HEK293 (cell line): ENCODE measurements around the gene MLLT6.

Source experiments
- CTCF ChIA-PET: fragments of 350-600 bp; formaldehyde crosslinking; extraction: SDS; loops from one replicate; lab custom pipeline; 2021; ENCODE audit warnings: antibody characterized with exemption; lab: Yijun Ruan, JAX
- POLR2A ChIA-PET: fragments of 300-600 bp; formaldehyde crosslinking; extraction: SDS; loops from one replicate; lab custom pipeline; 2020; ENCODE audit warnings: antibody characterized with exemption, inconsistent platforms; lab: Yijun Ruan, JAX
- H3K27ac ChIP-seq: fragments of 200-500 bp; sonication (Bioruptor generic); 2 replicates; pipeline ENCODE4 v1.5.1; 2014; ENCODE audit warnings: low read depth, low read length, control low read depth, inconsistent platforms; ENCODE audit errors: extremely low read depth
- H3K36me3 ChIP-seq, 2 experiments: fragments of 200-500 bp in 1 of 2; sonication (Bioruptor generic) in 1 of 2; 1 replicate in 1 of 2; 2 replicates in 1 of 2; pipeline ENCODE4 v1.5.1; 2014 to 2017; ENCODE audit warnings: inconsistent platforms in 2 of 2, low read length in 2 of 2; ENCODE audit not compliant: control insufficient read depth in 2 of 2, insufficient read depth in 1 of 2
- H3K4me1 ChIP-seq: fragments of 200-500 bp; sonication (Bioruptor generic); 2 replicates; pipeline ENCODE4 v1.5.1; 2014; ENCODE audit warnings: mild to moderate bottlenecking, low read length, inconsistent platforms; ENCODE audit not compliant: control insufficient read depth, insufficient read depth
- H3K4me3 ChIP-seq: 2 replicates; pipeline ENCODE4 v1.5.1; 2011; ENCODE audit warnings: low read depth, mild to moderate bottlenecking, control low read depth, low read length, moderate library complexity
- H3K9me3 ChIP-seq: fragments of 200-500 bp; sonication (Bioruptor generic); 2 replicates; pipeline ENCODE4 v1.5.1; 2014; ENCODE audit warnings: low read depth, low read length, inconsistent platforms; ENCODE audit not compliant: control insufficient read depth, insufficient read depth
- BCL11A ChIP-seq: fragments of 450-650 bp; formaldehyde crosslinking; IDR thresholded peaks from 2 replicates; pipeline ENCODE4 v1.5.1; 2016; ENCODE audit warnings: low read depth, missing biosample characterization, missing genetic modification characterization
- EGR2 ChIP-seq: fragments of 450-650 bp; formaldehyde crosslinking; IDR thresholded peaks from 2 replicates; pipeline ENCODE4 v1.5.1; 2016; ENCODE audit warnings: low read depth, missing biosample characterization, missing genetic modification characterization
- HIC1 ChIP-seq: fragments of 450-650 bp; formaldehyde crosslinking; IDR thresholded peaks from 2 replicates; pipeline ENCODE4 v1.5.1; 2016; ENCODE audit warnings: missing biosample characterization, missing genetic modification characterization
- IKZF3 ChIP-seq: fragments of 450-650 bp; IDR thresholded peaks from 2 replicates; pipeline ENCODE4 v1.5.0; 2018; ENCODE audit warnings: missing biosample characterization, mild to moderate bottlenecking, missing genetic modification characterization, moderate library complexity
- KLF10 ChIP-seq: fragments of 450-650 bp; IDR thresholded peaks from 2 replicates; pipeline ENCODE4 v1.5.1; 2018; ENCODE audit warnings: missing biosample characterization, mild to moderate bottlenecking, missing genetic modification characterization
- KLF17 ChIP-seq: fragments of 450-650 bp; formaldehyde crosslinking; IDR thresholded peaks from 2 replicates; pipeline ENCODE4 v1.5.1; 2016; ENCODE audit warnings: missing biosample characterization, missing genetic modification characterization
- KLF8 ChIP-seq: fragments of 450-650 bp; formaldehyde crosslinking; IDR thresholded peaks from 2 replicates; pipeline ENCODE4 v1.5.1; 2016; ENCODE audit warnings: missing biosample characterization, missing genetic modification characterization
- KLF9 ChIP-seq: fragments of 450-650 bp; formaldehyde crosslinking; IDR thresholded peaks from 2 replicates; pipeline ENCODE4 v1.5.1; 2016; ENCODE audit warnings: missing biosample characterization, missing genetic modification characterization, low read depth
- MZF1 ChIP-seq: fragments of 450-650 bp; formaldehyde crosslinking; IDR thresholded peaks from 2 replicates; pipeline ENCODE4 v1.5.1; 2017; ENCODE audit warnings: missing biosample characterization, missing genetic modification characterization, borderline replicate concordance
- PRDM10 ChIP-seq: fragments of 450-650 bp; formaldehyde crosslinking; IDR thresholded peaks from 2 replicates; pipeline ENCODE4 v1.5.1; 2016; ENCODE audit warnings: missing biosample characterization, missing genetic modification characterization
- PRDM4 ChIP-seq: fragments of 450-650 bp; formaldehyde crosslinking; IDR thresholded peaks from 2 replicates; pipeline ENCODE4 v1.5.1; 2017; ENCODE audit warnings: missing biosample characterization, missing genetic modification characterization
- SALL2 ChIP-seq: fragments of 450-650 bp; formaldehyde crosslinking; IDR thresholded peaks from 2 replicates; pipeline ENCODE4 v1.5.0; 2017; ENCODE audit warnings: missing biosample characterization, mild to moderate bottlenecking, missing genetic modification characterization, borderline replicate concordance
- YY1 ChIP-seq: fragments of 450-650 bp; formaldehyde crosslinking; IDR thresholded peaks from 2 replicates; pipeline ENCODE4 v1.5.1; 2018; ENCODE audit warnings: missing biosample characterization, missing genetic modification characterization
- ZBTB20 ChIP-seq: fragments of 450-650 bp; formaldehyde crosslinking; IDR thresholded peaks from 2 replicates; pipeline ENCODE4 v1.5.1; 2016; ENCODE audit warnings: missing biosample characterization, missing genetic modification characterization
- ZBTB48 ChIP-seq: fragments of 450-650 bp; formaldehyde crosslinking; IDR thresholded peaks from 2 replicates; pipeline ENCODE4 v1.5.1; 2016; ENCODE audit warnings: missing biosample characterization, missing genetic modification characterization
- ZBTB6 ChIP-seq: fragments of 450-650 bp; formaldehyde crosslinking; IDR thresholded peaks from 2 replicates; pipeline ENCODE4 v1.5.1; 2017; ENCODE audit warnings: missing biosample characterization, missing genetic modification characterization
- ZBTB7A ChIP-seq: fragments of 450-650 bp; formaldehyde crosslinking; IDR thresholded peaks from 2 replicates; pipeline ENCODE4 v1.5.1; 2016; ENCODE audit warnings: low read depth, missing biosample characterization, missing genetic modification characterization
- ZEB2 ChIP-seq: fragments of 450-650 bp; formaldehyde crosslinking; IDR thresholded peaks from 2 replicates; pipeline ENCODE4 v1.5.1; 2016; ENCODE audit warnings: missing biosample characterization, missing genetic modification characterization
- ZNF169 ChIP-seq: fragments of 450-650 bp; formaldehyde crosslinking; IDR thresholded peaks from 2 replicates; pipeline ENCODE4 v1.5.1; 2016; ENCODE audit warnings: missing biosample characterization, missing genetic modification characterization
- ZNF174 ChIP-seq: fragments of 450-650 bp; formaldehyde crosslinking; IDR thresholded peaks from 2 replicates; pipeline ENCODE4 v1.5.0; 2017; ENCODE audit warnings: missing biosample characterization, mild to moderate bottlenecking, missing genetic modification characterization
- ZNF184 ChIP-seq: fragments of 450-650 bp; IDR thresholded peaks from 2 replicates; pipeline ENCODE4 v1.5.1; 2018; ENCODE audit warnings: missing biosample characterization, mild to moderate bottlenecking, missing genetic modification characterization
- ZNF24 ChIP-seq: fragments of 450-650 bp; formaldehyde crosslinking; IDR thresholded peaks from 2 replicates; pipeline ENCODE4 v1.5.1; 2016; ENCODE audit warnings: missing biosample characterization, missing genetic modification characterization
- ZNF501 ChIP-seq: fragments of 450-650 bp; formaldehyde crosslinking; IDR thresholded peaks from 2 replicates; pipeline ENCODE4 v1.5.1; 2016; ENCODE audit warnings: missing biosample characterization, missing genetic modification characterization
- ZNF621 ChIP-seq: fragments of 450-650 bp; formaldehyde crosslinking; IDR thresholded peaks from 2 replicates; pipeline ENCODE4 v1.5.1; 2017; ENCODE audit warnings: missing biosample characterization, missing genetic modification characterization
- ZNF837 ChIP-seq: fragments of 450-650 bp; formaldehyde crosslinking; IDR thresholded peaks from 2 replicates; pipeline ENCODE4 v1.5.1; 2016; ENCODE audit warnings: missing biosample characterization, missing genetic modification characterization
- ZSCAN16 ChIP-seq: fragments of 450-650 bp; formaldehyde crosslinking; IDR thresholded peaks from 2 replicates; pipeline ENCODE4 v1.5.1; 2016; ENCODE audit warnings: missing biosample characterization, missing genetic modification characterization

Gene MLLT6

GRCh38 chr17:38748149-38748891 lies 43.2 kb downstream of the MLLT6 start, which contains the start of gene PCGF2:
PCGF2 (minus strand) TSS chr17:38748336; CDS start chr17:38740402, 7,934 bp downstream.
- H3K27ac ChIP-seq: peak within 1 kb of the TSS; percentile 96
- POLR2A ChIA-PET: interaction anchor here (0.6 to 1.6 kb wide), 5 partner anchors 13 to 121 kb away, joined by 3 to 7 read pairs (median 3); partner anchors contain the start of genes CISD3 and LASP1
- no peaks in the 10 kb centered on the region; a peak in 1 of 3 replicates for H3K36me3 ChIP-seq
- H3K4me1 ChIP-seq: peaks cover 33% of the 10 kb centered on the region
- peak within 1 kb of the TSS; percentile 86 for H3K4me3 ChIP-seq
- H3K9me3 ChIP-seq: no peaks in the 10 kb centered on the region
- CTCF ChIA-PET: interaction anchor here (0.7 kb wide), 1 partner anchor 14 kb away, joined by 3 read pairs; no protein-coding TSS in a partner anchor
- TF ChIP-seq ZNF24 (0 out of 2 replicates have a peak, but pooled peaks have one; percentile 28), KLF17 (tag by site-specific recombination) (0 out of 2 replicates have a peak, but pooled peaks have one; percentile 12), ZBTB20 (tag by site-specific recombination) (peak; percentile 33; the same call in 1 of the 2 replicates), ZSCAN16 (tag by site-specific recombination) (no peak), HIC1 (tag by site-specific recombination) (peak; percentile 89), KLF10 (tag by site-specific recombination) (0 out of 2 replicates have a peak, but pooled peaks have one; percentile 19), PRDM10 (tag by site-specific recombination) (peak; percentile 56), KLF9 (tag by site-specific recombination) (peak; percentile 22; the same call in 1 of the 2 replicates), SALL2 (tag by site-specific recombination) (no peak), ZNF621 (no peak), ZBTB7A (peak; percentile 56; the same call in 1 of the 2 replicates), IKZF3 (tag by site-specific recombination) (peak; percentile 98), EGR2 (tag by site-specific recombination) (peak; percentile 10), ZNF501 (tag by site-specific recombination) (0 out of 2 replicates have a peak, but pooled peaks have one; percentile 35), YY1 (tag by site-specific recombination) (0 out of 2 replicates have a peak, but pooled peaks have one; percentile 28), MZF1 (tag by site-specific recombination) (peak; percentile 53; the same call in 1 of the 2 replicates), ZNF174 (tag by site-specific recombination) (no peak), ZNF184 (tag by site-specific recombination) (0 out of 2 replicates have a peak, but pooled peaks have one; percentile 27), ZBTB48 (tag by site-specific recombination) (peak; percentile 93), PRDM4 (tag by site-specific recombination) (peak; percentile 75), ZEB2 (tag by site-specific recombination) (peak; percentile 39; the same call in 1 of the 2 replicates), ZNF169 (tag by site-specific recombination) (no peak), ZNF837 (tag by site-specific recombination) (0 out of 2 replicates have a peak, but pooled peaks have one; percentile 9), BCL11A (no peak), ZBTB6 (tag by site-specific recombination) (0 out of 2 replicates have a peak, but pooled peaks have one; percentile 10), KLF8 (tag by site-specific recombination) (peak; percentile 84; the same call in 1 of the 2 replicates)
